WI38 (cell line): ENCODE results near the gene FMO1.
A peak's percentile ranks its signal among the peaks of the same experiment; 100 is the strongest.
"Not testable (repeated sequence)": the region's sequence is repeated elsewhere in the genome, so short reads cannot be mapped to it uniquely, and the experiment has no call there.

ENCODE experiments used
- H3K4me3 ChIP-seq: 2 replicates; pipeline ENCODE4 v1.5.1; 2011; ENCODE audit warnings: low read depth, mild to moderate bottlenecking, control low read depth, low read length
- CTCF ChIP-seq: IDR thresholded peaks from 2 replicates; pipeline ENCODE4 v1.5.1; 2012; ENCODE audit warnings: low read depth, mild to moderate bottlenecking, control low read depth, low read length

Gene FMO1

GRCh38 chr1:171221665-171222591 is 26.4 kb upstream of the FMO1 start:
- no peak for TF ChIP-seq CTCF
- H3K4me3 ChIP-seq = no peak overlapping the region

GRCh38 chr1:171222936-171223335 is 25.4 kb upstream of the FMO1 start:
- TF ChIP-seq CTCF = no peak
- H3K4me3 ChIP-seq = no peak overlapping the region

- H3K4me3 ChIP-seq = not testable (repeated sequence)
These were observed 24.0 kb upstream of the FMO1 start for GRCh38 chr1:171224257-171224656.

GRCh38 chr1:171226747-171227370 is 21.4 kb upstream of the FMO1 start:
- peak; percentile 60 for TF ChIP-seq CTCF
- no peak overlapping the region for H3K4me3 ChIP-seq

- no peak overlapping the region for H3K4me3 ChIP-seq
- TF ChIP-seq CTCF = no peak
These were observed 17.0 kb upstream of the FMO1 start for GRCh38 chr1:171231326-171231725.

- no peak overlapping the region for H3K4me3 ChIP-seq
- TF ChIP-seq CTCF = no peak
These were observed 15.1 kb upstream of the FMO1 start for GRCh38 chr1:171233183-171233582.

GRCh38 chr1:171236231-171236630 is 12.1 kb upstream of the FMO1 start:
- H3K4me3 ChIP-seq = not testable (repeated sequence)

GRCh38 chr1:171243878-171244277 is 4.4 kb upstream of the FMO1 start:
- TF ChIP-seq CTCF = no peak
- H3K4me3 ChIP-seq = no peak overlapping the region
